GM12878 (cell line): ENCODE measurements around the gene SPATA31A3.
"Not testable (repeated sequence)": the region's sequence is repeated elsewhere in the genome, so short reads cannot be mapped to it uniquely, and the experiment has no call there.

Source experiments
- ASH2L ChIP-seq: fragments of 300-600, 200-600 bp; sonication (generic); IDR thresholded peaks from 2 replicates; pipeline ENCODE4 v1.6.1; 2017; ENCODE audit warnings: low read depth, mild to moderate bottlenecking, borderline replicate concordance
- BHLHE40 ChIP-seq, 2 experiments: fragments of 450-650 bp in 1 of 2; IDR thresholded peaks; 2 replicates each; pipeline ENCODE4 v1.6.1; 2011 to 2017; ENCODE audit warnings: low read depth in 2 of 2, borderline replicate concordance in 1 of 2, improper control_type of control experiment in 1 of 2, low read length in 1 of 2, mild to moderate bottlenecking in 1 of 2
- EZH2 ChIP-seq: IDR thresholded peaks from 2 replicates; pipeline ENCODE4 v1.6.1; 2012; ENCODE audit warnings: low read depth, mild to moderate bottlenecking, control low read depth, inconsistent platforms, low read length, borderline replicate concordance; ENCODE audit not compliant: control insufficient read depth
- NR2C2 ChIP-seq: IDR thresholded peaks from 2 replicates; pipeline ENCODE4 v1.6.1; 2011; ENCODE audit warnings: borderline replicate concordance, low read depth; ENCODE audit not compliant: control insufficient read depth, insufficient read length
- NRF1 ChIP-seq: conservative IDR thresholded peaks from 2 replicates; pipeline ENCODE4 v1.6.1; 2011; ENCODE audit warnings: mild to moderate bottlenecking, low read depth, low read length, improper control_type of control experiment
- POLR2AphosphoS5 ChIP-seq: IDR thresholded peaks from 2 replicates; pipeline ENCODE4 v1.6.1; 2011; ENCODE audit warnings: mild to moderate bottlenecking, low read length, inconsistent platforms
- TF ChIP-seq, protein P1 (sequence below), 3 experiments: IDR thresholded peaks in 2 of 3; conservative IDR thresholded peaks in 1 of 3; 2 replicates each; pipeline ENCODE4 v1.5.1; 2011; ENCODE audit warnings: low read depth in 3 of 3, low read length in 3 of 3, mild to moderate bottlenecking in 3 of 3, control low read depth in 2 of 3, moderate library complexity in 2 of 3, inconsistent platforms in 1 of 3, mixed read lengths in 1 of 3; ENCODE audit not compliant: control insufficient read depth in 2 of 3, insufficient read depth in 1 of 3; ENCODE audit errors: extremely low read depth in 1 of 3
- TF ChIP-seq, protein P2 (sequence below): IDR thresholded peaks from 2 replicates; pipeline ENCODE4 v1.6.1; 2011; ENCODE audit warnings: borderline replicate concordance, low read depth, mild to moderate bottlenecking, moderate library complexity, low read length; ENCODE audit not compliant: insufficient read depth, poor library complexity, severe bottlenecking
- TF ChIP-seq, protein P3 (sequence below): IDR thresholded peaks from 2 replicates; pipeline ENCODE4 v1.6.1; 2011; ENCODE audit warnings: mild to moderate bottlenecking, low read depth, low read length, moderate library complexity; ENCODE audit not compliant: insufficient replicate concordance
- TF ChIP-seq, protein P4 (sequence below): IDR thresholded peaks from 2 replicates; pipeline ENCODE4 v1.6.1; 2012; ENCODE audit warnings: mild to moderate bottlenecking, low read depth, low read length

DNA sequence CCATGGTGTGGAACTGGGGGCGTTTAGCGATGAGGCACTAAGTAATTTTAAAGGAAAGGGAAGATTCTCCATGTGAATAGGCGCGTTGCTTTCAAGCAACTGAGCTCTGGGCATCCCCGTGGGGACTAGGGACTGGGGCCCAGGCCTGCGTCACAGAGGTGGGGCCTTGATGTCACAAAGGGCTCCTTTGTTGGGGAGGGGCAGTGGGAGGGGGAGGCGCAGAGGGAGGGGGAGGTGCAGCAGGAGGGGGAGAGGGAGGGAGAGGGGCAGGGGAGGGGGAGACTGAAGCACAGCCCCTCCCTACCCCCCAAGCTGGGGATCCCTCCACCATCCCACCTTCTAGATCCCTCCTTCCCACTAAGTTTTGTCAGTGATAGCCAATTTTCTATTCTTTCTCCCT is at the start of gene SPATA31A3:
- TF ChIP-seq NR2C2; NRF1; BHLHE40 (IDR thresholded peaks at IDR 0.05; ENCODE audit: borderline replicate concordance in 1 of 2, low read depth in 2 of 2, low read length in 1 of 2); POLR2AphosphoS5; EZH2; ASH2L: not testable (repeated sequence)
- TF ChIP-seq, protein P1, sequence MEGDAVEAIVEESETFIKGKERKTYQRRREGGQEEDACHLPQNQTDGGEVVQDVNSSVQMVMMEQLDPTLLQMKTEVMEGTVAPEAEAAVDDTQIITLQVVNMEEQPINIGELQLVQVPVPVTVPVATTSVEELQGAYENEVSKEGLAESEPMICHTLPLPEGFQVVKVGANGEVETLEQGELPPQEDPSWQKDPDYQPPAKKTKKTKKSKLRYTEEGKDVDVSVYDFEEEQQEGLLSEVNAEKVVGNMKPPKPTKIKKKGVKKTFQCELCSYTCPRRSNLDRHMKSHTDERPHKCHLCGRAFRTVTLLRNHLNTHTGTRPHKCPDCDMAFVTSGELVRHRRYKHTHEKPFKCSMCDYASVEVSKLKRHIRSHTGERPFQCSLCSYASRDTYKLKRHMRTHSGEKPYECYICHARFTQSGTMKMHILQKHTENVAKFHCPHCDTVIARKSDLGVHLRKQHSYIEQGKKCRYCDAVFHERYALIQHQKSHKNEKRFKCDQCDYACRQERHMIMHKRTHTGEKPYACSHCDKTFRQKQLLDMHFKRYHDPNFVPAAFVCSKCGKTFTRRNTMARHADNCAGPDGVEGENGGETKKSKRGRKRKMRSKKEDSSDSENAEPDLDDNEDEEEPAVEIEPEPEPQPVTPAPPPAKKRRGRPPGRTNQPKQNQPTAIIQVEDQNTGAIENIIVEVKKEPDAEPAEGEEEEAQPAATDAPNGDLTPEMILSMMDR (IDR thresholded peaks at IDR 0.05 in 2 of 3, conservative IDR thresholded peaks at IDR 0.05 in 1 of 3; ENCODE audit: control insufficient read depth in 2 of 3, extremely low read depth in 1 of 3, insufficient read depth in 1 of 3, low read depth in 3 of 3, low read length in 3 of 3): not testable (repeated sequence)
- TF ChIP-seq, protein P2, sequence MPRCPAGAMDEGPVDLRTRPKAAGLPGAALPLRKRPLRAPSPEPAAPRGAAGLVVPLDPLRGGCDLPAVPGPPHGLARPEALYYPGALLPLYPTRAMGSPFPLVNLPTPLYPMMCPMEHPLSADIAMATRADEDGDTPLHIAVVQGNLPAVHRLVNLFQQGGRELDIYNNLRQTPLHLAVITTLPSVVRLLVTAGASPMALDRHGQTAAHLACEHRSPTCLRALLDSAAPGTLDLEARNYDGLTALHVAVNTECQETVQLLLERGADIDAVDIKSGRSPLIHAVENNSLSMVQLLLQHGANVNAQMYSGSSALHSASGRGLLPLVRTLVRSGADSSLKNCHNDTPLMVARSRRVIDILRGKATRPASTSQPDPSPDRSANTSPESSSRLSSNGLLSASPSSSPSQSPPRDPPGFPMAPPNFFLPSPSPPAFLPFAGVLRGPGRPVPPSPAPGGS: not testable (repeated sequence)
- TF ChIP-seq, protein P3, sequence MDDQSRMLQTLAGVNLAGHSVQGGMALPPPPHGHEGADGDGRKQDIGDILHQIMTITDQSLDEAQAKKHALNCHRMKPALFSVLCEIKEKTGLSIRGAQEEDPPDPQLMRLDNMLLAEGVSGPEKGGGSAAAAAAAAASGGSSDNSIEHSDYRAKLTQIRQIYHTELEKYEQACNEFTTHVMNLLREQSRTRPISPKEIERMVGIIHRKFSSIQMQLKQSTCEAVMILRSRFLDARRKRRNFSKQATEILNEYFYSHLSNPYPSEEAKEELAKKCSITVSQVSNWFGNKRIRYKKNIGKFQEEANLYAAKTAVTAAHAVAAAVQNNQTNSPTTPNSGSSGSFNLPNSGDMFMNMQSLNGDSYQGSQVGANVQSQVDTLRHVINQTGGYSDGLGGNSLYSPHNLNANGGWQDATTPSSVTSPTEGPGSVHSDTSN: not testable (repeated sequence)
- TF ChIP-seq, protein P4, sequence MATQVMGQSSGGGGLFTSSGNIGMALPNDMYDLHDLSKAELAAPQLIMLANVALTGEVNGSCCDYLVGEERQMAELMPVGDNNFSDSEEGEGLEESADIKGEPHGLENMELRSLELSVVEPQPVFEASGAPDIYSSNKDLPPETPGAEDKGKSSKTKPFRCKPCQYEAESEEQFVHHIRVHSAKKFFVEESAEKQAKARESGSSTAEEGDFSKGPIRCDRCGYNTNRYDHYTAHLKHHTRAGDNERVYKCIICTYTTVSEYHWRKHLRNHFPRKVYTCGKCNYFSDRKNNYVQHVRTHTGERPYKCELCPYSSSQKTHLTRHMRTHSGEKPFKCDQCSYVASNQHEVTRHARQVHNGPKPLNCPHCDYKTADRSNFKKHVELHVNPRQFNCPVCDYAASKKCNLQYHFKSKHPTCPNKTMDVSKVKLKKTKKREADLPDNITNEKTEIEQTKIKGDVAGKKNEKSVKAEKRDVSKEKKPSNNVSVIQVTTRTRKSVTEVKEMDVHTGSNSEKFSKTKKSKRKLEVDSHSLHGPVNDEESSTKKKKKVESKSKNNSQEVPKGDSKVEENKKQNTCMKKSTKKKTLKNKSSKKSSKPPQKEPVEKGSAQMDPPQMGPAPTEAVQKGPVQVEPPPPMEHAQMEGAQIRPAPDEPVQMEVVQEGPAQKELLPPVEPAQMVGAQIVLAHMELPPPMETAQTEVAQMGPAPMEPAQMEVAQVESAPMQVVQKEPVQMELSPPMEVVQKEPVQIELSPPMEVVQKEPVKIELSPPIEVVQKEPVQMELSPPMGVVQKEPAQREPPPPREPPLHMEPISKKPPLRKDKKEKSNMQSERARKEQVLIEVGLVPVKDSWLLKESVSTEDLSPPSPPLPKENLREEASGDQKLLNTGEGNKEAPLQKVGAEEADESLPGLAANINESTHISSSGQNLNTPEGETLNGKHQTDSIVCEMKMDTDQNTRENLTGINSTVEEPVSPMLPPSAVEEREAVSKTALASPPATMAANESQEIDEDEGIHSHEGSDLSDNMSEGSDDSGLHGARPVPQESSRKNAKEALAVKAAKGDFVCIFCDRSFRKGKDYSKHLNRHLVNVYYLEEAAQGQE: not testable (repeated sequence)
